Brain pericyte (primary cell): ENCODE measurements around the gene TLNRD1.
A peak's percentile ranks its signal among the peaks of the same experiment; 100 is the strongest.

Source experiments
- DNase-seq: peaks from one replicate; pipeline ENCODE4 v3.0.0-alpha.2; 2012; ENCODE audit warnings: low read depth, low spot score

Gene TLNRD1

GRCh38 chr15:81001152-81002008 lies 657 bp downstream of the TLNRD1 start:
- no peak for DNase-seq

GRCh38 chr15:81002009-81002330 lies 1.2 kb downstream of the TLNRD1 start:
- no peak for DNase-seq

- no peak for DNase-seq
Observed at GRCh38 chr15:81002331-81003096, 1.8 kb downstream of the TLNRD1 start.

- DNase-seq: no peak
Observed at GRCh38 chr15:81003097-81003350, 2.3 kb downstream of the TLNRD1 start.

- no peak for DNase-seq
Observed at GRCh38 chr15:81006124-81006523, 5.4 kb downstream of the TLNRD1 start.

GRCh38 chr15:81007428-81008064 lies 6.8 kb downstream of the TLNRD1 start:
- DNase-seq: no peak

GRCh38 chr15:81008312-81008711 lies 7.6 kb downstream of the TLNRD1 start:
- no peak for DNase-seq

GRCh38 chr15:81010086-81010485 lies 9.4 kb downstream of the TLNRD1 start:
- no peak for DNase-seq

- no peak for DNase-seq
Observed at GRCh38 chr15:81011593-81011992, 10.9 kb downstream of the TLNRD1 start.

- no peak for DNase-seq
Observed at GRCh38 chr15:81012588-81012987, 11.9 kb downstream of the TLNRD1 start.

- DNase-seq: no peak
Observed at GRCh38 chr15:81013396-81013929, 12.7 kb downstream of the TLNRD1 start.

- no peak for DNase-seq
Observed at GRCh38 chr15:81014446-81015093, 13.8 kb downstream of the TLNRD1 start.

- no peak for DNase-seq
Observed at GRCh38 chr15:81015621-81016488, 15.1 kb downstream of the TLNRD1 start.

- no peak for DNase-seq
Observed at GRCh38 chr15:81016489-81017068, 15.9 kb downstream of the TLNRD1 start.

GRCh38 chr15:81018197-81018596 lies 17.5 kb downstream of the TLNRD1 start:
- DNase-seq: no peak

GRCh38 chr15:81021321-81021720 lies 20.6 kb downstream of the TLNRD1 start:
- DNase-seq: no peak

GRCh38 chr15:81023483-81024264 lies 23.0 kb downstream of the TLNRD1 start:
- DNase-seq: peak; percentile 50

GRCh38 chr15:81024265-81024872 lies 23.6 kb downstream of the TLNRD1 start:
- no peak for DNase-seq

GRCh38 chr15:81024936-81025335 lies 24.2 kb downstream of the TLNRD1 start:
- DNase-seq: no peak
